ENCODE results near the gene SIK1. TPM values are rescaled to one million over a fixed set of nuclear protein-coding genes. Genes with fewer than 3 reads are reported as not detected.

Gene SIK1
- total RNA-seq, 1 donor from 2014 or later = 33.2 TPM

- no peak overlapping the region for H3K4me3 ChIP-seq (ENCODE audit: low read depth, low read length)
- no peak for TF ChIP-seq CTCF (IDR thresholded peaks at IDR 0.05; ENCODE audit: insufficient read depth, low read length, severe bottlenecking)
- no peaks in the 10 kb centered on the region for H3K36me3 ChIP-seq (ENCODE audit: control insufficient read depth, insufficient read depth, low read length)
- DNase-seq (ENCODE audit: low read depth) = no peak
- no peaks in the 10 kb centered on the region for H3K27me3 ChIP-seq (ENCODE audit: control insufficient read depth, insufficient read depth, low read length)
- no peak for FAIRE-seq
These were observed 51.7 kb downstream of the SIK1 start for GRCh38 chr21:43375006-43375836.

- Histone ChIP-seq H3K27me3 (ENCODE audit: control insufficient read depth, insufficient read depth, low read length) (no peaks in the 10 kb centered on the region), H3K4me3 (ENCODE audit: low read depth, low read length) (no peak overlapping the region), H3K36me3 (ENCODE audit: control insufficient read depth, insufficient read depth, low read length) (no peaks in the 10 kb centered on the region)
- DNase-seq (ENCODE audit: low read depth) = no peak
- no peak for TF ChIP-seq CTCF (IDR thresholded peaks at IDR 0.05; ENCODE audit: insufficient read depth, low read length, severe bottlenecking)
- no peak for FAIRE-seq
These were observed 52.6 kb downstream of the SIK1 start for GRCh38 chr21:43374228-43374885.

DNA sequence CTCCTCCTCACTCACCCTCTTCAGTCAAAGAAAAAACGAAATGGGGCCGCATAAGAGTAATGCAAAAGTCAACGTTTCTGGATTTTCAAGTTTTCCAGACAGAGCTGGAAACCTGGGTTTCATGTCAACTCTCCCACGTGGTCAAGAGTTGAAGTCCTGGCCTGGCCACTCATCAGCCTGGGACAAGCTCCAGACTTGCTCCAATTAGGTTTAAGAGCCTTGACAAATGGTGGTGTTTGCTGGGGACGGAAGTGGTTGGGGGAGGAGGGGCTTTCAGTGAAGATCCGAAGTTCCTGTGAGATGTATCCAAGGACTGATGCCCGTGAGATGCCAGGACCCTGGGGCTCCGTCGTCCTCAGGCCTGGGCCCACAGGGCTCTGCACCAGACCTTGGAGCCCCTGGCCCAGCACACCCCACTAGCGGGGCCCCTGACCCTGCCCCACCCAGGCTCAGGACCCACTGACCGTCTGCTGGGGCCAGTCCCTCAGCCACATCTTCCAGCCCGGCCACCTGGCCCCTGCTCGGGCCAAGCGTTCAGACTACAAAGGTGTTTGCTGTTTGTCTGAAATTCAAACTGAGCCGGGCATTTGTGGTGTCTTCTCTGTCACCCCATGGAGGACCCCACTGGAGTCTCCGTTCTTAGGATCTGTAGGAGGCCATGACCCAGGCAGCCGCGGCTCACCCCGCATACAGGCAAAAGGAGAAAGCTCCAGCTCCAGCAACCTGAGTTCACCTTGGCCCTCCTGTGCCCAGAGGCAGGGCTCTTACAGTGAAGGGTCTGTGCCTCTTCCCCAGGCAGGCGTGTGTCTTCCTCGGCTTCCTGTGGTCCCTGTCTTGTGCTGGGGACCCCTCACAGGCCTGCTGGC is 53.3 kb downstream of the SIK1 start:
- no peaks in the 10 kb centered on the region for H3K27me3 ChIP-seq (ENCODE audit: control insufficient read depth, insufficient read depth, low read length)
- TF ChIP-seq CTCF (IDR thresholded peaks at IDR 0.05; ENCODE audit: insufficient read depth, low read length, severe bottlenecking) = no peak
- FAIRE-seq = no peak
- no peak overlapping the region for H3K4me3 ChIP-seq (ENCODE audit: low read depth, low read length)
- DNase-seq (ENCODE audit: low read depth) = no peak
- no peaks in the 10 kb centered on the region for H3K36me3 ChIP-seq (ENCODE audit: control insufficient read depth, insufficient read depth, low read length)

DNA sequence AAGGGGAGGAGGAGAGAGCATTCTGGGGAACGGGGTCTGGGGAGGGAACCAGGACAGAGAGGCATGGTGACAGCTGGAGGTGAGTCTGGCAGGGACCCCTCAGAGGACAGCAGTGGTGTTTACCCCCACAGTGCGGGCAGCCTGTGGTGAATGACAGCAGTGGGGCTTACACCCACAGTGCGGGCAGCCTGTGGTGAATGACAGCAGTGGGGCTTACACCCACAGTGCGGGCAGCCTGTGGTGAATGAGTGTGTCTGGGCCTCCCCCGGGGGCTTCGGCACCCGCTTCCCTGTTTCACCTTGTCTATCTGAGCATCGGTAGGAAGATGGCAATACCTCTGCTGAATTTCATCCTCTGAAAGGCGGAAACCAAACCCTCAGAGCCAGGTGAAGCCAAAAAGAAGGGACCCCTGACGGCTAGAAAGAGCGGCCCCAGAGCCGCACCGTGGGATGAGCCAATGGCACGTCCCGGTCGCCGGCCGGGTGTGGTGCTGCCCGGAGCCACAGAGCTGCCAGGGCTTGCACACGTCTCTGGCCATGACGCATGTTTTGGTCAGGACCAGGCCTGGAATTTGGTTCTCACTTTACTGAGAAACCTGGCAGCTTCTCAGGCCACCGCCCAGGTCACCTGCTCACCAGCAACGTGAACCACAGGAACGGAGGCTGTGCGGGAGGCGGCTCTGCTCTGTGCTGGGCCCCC is 54.1 kb downstream of the SIK1 start:
- no peak for FAIRE-seq
- H3K36me3 ChIP-seq (ENCODE audit: control insufficient read depth, insufficient read depth, low read length) = no peaks in the 10 kb centered on the region
- DNase-seq (ENCODE audit: low read depth) = peak; percentile 94
- H3K27me3 ChIP-seq (ENCODE audit: control insufficient read depth, insufficient read depth, low read length) = no peaks in the 10 kb centered on the region
- H3K4me3 ChIP-seq (ENCODE audit: low read depth, low read length) = no peak overlapping the region
- TF ChIP-seq CTCF (IDR thresholded peaks at IDR 0.05; ENCODE audit: insufficient read depth, low read length, severe bottlenecking) = no peak

GRCh38 chr21:43371786-43372185 is 55.1 kb downstream of the SIK1 start:
- Histone ChIP-seq H3K36me3 (ENCODE audit: control insufficient read depth, insufficient read depth, low read length) (no peaks in the 10 kb centered on the region), H3K4me3 (ENCODE audit: low read depth, low read length) (no peak overlapping the region), H3K27me3 (ENCODE audit: control insufficient read depth, insufficient read depth, low read length) (no peaks in the 10 kb centered on the region)
- DNase-seq (ENCODE audit: low read depth) (no peak), FAIRE-seq (no peak)
- no peak for TF ChIP-seq CTCF (IDR thresholded peaks at IDR 0.05; ENCODE audit: insufficient read depth, low read length, severe bottlenecking)
